Measurements from ENCODE around the gene CDH13. TPM values are rescaled to one million over a fixed set of nuclear protein-coding genes. Genes with fewer than 3 reads are reported as not detected.

CDH13 gene
- polyA plus RNA-seq, 5 donors, result 2.5 to 4.6 (median 3.3) TPM

- no peak for DNase-seq
These were observed 1175.9 kb downstream of the CDH13 start for GRCh38 chr16:83802554-83803205.

- DNase-seq, result no peak
These were observed 1177.0 kb downstream of the CDH13 start for GRCh38 chr16:83803811-83804210.

DNA sequence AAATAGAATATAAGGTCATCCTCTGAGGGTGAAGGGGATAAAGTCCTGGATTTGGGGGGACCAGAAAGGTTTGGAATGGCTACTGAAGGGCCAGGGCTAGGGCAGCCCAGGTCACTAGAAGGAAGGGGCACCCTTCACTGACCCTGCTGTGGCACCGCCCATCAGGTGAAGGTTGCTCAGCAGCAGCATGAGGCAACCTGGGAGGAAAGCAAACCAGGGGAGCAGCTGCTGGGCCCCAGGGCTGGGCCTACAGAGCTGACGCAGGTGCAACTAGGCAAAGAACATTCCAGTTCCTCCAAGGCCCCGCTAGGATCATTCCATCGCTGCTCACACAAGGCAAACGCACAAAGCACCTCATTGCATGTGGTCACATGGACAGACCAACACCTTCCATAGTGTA lies 1177.6 kb downstream of the CDH13 start:
- no peak for DNase-seq

- DNase-seq, result no peak
These were observed 1179.3 kb downstream of the CDH13 start for GRCh38 chr16:83806036-83806435.

DNA sequence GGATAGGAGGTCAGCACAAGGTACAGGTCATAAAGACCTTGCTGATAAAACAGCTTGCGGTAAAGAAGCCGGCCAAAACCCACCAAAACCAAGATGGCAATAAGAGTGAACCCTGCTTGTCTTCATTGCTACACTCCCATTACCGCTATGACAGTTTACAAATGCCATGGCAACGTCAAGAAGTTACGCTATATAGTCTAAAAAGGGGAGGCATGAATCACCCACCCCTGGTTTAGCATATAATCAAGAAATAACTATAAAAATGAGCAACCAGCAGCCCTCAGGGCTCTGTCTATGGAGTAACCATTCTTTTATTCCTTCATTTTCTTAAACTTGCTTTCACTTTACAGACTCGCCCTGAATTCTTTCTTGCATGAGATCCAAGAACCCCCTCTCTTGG lies 1180.0 kb downstream of the CDH13 start:
- DNase-seq, result no peak

GRCh38 chr16:83807327-83807709 lies 1180.5 kb downstream of the CDH13 start:
- DNase-seq, result no peak

- peak; percentile 86 to 87 for DNase-seq
These were observed 1181.2 kb downstream of the CDH13 start, which contains the start of gene HSBP1 for GRCh38 chr16:83807710-83808572. TSS of gene HSBP1 (plus strand) at chr16:83807978. CDS start at chr16:83808077, 99 bp downstream.

GRCh38 chr16:83808573-83809014 lies 1181.8 kb downstream of the CDH13 start:
- DNase-seq, result no peak

DNA sequence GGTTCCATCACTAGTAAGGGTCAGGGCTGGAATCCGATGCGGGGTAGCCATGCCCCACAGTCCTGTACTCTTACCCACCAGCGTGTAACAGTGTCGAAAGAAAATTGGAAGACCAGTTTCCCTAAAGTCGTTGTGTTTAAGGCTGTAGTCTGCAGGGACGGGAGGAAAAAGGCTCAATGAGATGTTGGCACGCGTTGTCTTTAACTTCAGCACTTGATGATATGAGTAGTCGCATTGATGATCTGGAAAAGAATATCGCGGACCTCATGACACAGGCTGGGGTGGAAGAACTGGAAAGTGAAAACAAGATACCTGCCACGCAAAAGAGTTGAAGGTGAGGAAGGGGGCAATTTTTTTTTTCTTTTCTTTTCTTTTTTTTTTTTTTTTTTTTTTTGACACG lies 1182.3 kb downstream of the CDH13 start:
- DNase-seq, result no peak

DNA sequence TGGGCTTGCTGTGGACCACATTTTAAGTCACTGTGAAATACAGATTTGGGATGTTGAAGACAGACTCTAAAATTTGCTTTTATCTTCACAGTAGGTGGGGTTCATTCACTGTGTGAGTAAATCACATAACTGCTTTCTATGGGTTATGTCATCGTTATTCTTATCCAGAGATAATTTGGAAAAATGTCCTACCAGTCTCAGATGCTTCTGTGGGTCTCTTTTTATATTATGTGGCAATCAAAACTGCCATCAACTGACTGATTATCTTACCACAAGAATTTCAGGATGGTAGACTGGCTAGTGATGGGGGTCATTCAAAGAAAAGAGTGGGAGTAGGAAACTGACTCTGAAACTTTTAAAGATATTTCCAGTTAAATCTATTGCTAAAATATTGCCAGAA lies 1184.1 kb downstream of the CDH13 start:
- DNase-seq, result no peak

GRCh38 chr16:83813823-83814658 lies 1187.3 kb downstream of the CDH13 start:
- DNase-seq, result peak; percentile 45 to 60

- DNase-seq, result no peak
These were observed 1187.9 kb downstream of the CDH13 start for GRCh38 chr16:83814659-83814985.

DNA sequence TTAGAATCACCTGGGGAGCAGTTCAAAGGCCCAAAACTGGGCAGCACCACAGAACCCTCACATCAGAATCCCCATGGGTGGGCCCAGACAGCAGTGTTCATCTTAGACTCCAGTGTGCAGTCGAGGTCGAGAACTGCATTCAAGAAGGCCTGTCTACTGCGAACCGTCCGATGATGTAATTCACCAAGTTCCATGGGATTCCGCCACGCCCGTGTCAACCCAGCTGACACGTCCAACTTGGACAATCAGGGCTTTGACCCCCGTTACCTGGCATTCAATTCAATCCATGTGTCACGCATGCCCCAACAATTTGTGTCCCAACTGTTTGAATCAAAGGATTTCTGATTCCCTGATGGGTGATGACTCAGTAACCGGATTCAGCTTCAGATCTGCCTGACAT lies 1190.3 kb downstream of the CDH13 start:
- no peak for DNase-seq

GRCh38 chr16:83818276-83818675 lies 1191.5 kb downstream of the CDH13 start:
- DNase-seq, result no peak

- DNase-seq, result no peak
These were observed 1192.6 kb downstream of the CDH13 start for GRCh38 chr16:83819361-83819760.

DNA sequence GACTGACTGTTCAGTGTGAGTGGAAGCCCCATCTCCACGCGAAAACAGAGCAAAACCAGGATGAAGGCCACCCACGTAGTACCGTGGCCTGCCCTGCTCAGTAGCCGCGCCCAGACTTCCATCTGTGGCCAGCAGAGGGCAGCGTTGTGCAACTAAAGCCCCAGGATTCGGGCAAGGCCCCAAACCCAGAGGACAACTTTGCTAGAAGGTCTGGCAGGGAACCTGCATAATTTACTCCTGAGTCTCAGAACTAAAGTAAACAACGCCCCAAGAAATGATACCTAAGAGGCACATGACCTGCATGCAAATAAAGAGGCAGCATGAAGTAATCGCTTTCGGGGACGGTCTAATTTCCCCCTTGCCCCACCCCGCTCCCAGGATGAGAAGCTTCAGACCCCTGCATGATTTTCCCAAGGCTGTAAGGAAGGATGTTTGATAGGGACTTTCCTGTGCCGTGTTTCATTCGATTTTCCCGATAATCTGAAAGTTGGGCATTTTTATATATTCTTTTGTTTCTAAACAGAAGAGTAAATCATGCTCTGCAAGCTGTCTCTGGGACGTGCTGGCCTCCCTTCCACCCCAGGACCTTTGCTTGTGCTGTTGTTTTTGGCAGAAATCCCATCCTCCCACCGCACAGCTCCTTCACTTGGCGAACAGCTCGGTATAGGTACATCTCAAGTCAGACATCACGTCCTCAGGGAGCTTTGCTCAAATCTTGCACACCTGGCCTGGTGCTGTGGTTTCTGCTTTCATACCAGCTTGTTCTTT lies 1199.6 kb downstream of the CDH13 start:
- DNase-seq, result peak; percentile 61 to 71

DNA sequence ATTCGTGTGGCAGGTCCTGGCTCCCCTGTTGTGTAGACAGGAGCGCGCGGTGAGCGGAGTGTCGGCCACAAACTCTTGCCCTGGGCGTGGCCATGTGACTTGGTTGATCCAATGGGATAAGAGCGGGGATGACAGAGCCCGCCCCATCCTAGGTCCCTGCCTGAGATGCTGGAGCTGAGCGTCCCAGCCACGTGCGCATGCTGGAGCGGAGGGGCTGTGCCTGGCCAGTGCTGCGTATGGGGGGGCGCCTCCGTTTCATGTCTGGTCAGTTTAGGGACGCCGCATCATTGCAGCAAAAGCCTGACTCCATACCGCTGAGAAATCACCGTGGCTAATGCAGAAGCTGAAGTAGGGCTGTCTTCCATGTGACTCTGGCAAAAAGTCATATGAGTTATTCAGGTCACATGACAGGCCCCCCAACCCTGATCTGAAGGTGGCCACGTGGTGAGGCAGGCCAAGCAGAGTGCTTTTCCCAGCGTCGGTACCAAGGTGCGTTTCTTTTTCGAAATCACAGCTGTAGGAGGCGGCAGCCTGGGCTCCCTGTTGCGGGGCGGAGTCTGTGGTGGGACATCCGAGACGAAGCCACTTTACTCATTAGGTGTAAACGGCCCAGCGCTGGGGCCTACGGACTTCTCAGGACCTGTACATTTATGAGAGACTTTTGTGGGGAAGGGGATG lies 1203.5 kb downstream of the CDH13 start:
- no peak for DNase-seq

GRCh38 chr16:83830769-83831455 lies 1204.1 kb downstream of the CDH13 start:
- DNase-seq, result no peak

GRCh38 chr16:83831456-83831987 lies 1204.8 kb downstream of the CDH13 start:
- no peak for DNase-seq

DNA sequence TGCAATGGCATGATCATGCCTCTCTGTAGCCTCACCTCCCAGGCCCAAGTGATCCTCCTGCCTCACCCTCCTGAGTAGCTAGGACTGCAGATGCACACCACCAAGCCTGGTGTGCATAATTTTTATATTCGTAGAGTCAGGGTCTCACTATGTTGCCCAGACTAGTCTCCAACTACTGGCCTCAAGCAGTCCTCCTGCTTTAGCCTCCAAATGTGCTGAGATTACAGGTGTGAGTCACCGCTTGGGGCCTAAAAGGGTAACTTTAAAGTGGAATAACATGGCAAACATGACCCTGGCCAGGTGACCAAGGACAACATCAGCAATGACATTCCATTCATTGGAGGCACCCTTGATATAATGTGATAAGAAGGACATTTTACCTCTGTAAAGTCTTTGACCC lies 1207.2 kb downstream of the CDH13 start:
- DNase-seq, result no peak
